Activated naive CD4-positive, alpha-beta T cell treated with anti-CD3 and anti-CD28 coated beads, Interleukin-2, amount 50 U/mL, for 72 hours (primary cell): ENCODE data around the gene TSC22D2. TPM values are rescaled to one million over a fixed set of nuclear protein-coding genes. Genes with fewer than 3 reads are reported as not detected.

Source experiments
- ATAC-seq, 2 donors: fragments of 150-1000 bp; cut with Tn5 transposase; 2 replicates each; pipeline ENCODE4 v1.10.0; 2021; ENCODE audit warnings: mild to moderate bottlenecking in 2 of 2, moderate library complexity in 2 of 2
- DNase-seq, 2 donors: peaks; one replicate each; pipeline ENCODE4 v3.0.0; 2021 to 2022; ENCODE audit warnings: low spot score in 2 of 2
- H3K27ac Mint-ChIP-seq, 2 donors: one replicate each; pipeline ENCODE4 v1.8.0; 2022; ENCODE audit warnings: mild to moderate bottlenecking in 2 of 2, mixed read lengths in 2 of 2
- H3K36me3 Mint-ChIP-seq, 2 donors: one replicate each; pipeline ENCODE4 v1.8.0; 2022; ENCODE audit warnings: mixed read lengths in 2 of 2
- H3K9me3 Mint-ChIP-seq, 2 donors: one replicate each; pipeline ENCODE4 v1.8.0; 2022; ENCODE audit warnings: mixed read lengths in 2 of 2
- total RNA-seq, 2 donors: library from RNA; stranded (reverse); gene quantifications; one replicate each; pipeline ENCODE4 v1.2.3, GENCODE V29; 2022

The TSC22D2 gene
- 10 to 100 TPM; 12.2 to 28.8 TPM for total RNA-seq

- DNase-seq: peak; percentile 92 to 96
- H3K27ac Mint-ChIP-seq: peak within 1 kb of the TSS; percentile 95 to 98
- H3K9me3 Mint-ChIP-seq: no peaks in the 10 kb centered on the region
- peak; percentile 63 to 74 for ATAC-seq
- peaks cover 19 to 32% of the 10 kb centered on the region in 2 donors for H3K36me3 Mint-ChIP-seq
Measured at GRCh38 chr3:150408221-150409124, at the start of gene TSC22D2. TSS of gene TSC22D2 (plus strand) at chr3:150408298. CDS start at chr3:150409351, 1,053 bp downstream.

GRCh38 chr3:150359381-150359780 is 48.7 kb upstream of the TSC22D2 start:
- no peaks in the 10 kb centered on the region for H3K36me3 Mint-ChIP-seq
- ATAC-seq: no peak
- H3K9me3 Mint-ChIP-seq: no peaks in the 10 kb centered on the region
- no peak for DNase-seq
- H3K27ac Mint-ChIP-seq: no peak overlapping the region

GRCh38 chr3:150360966-150361365 is 47.1 kb upstream of the TSC22D2 start:
- Mint-ChIP-seq H3K9me3 (no peaks in the 10 kb centered on the region), H3K36me3 (no peaks in the 10 kb centered on the region), H3K27ac (no peak overlapping the region)
- DNase-seq (no peak), ATAC-seq (no peak)

GRCh38 chr3:150362515-150363302 is 45.4 kb upstream of the TSC22D2 start:
- Mint-ChIP-seq H3K27ac (peak overlapping the region in 1 of 2 donors; percentile 26), H3K9me3 (no peaks in the 10 kb centered on the region), H3K36me3 (no peaks in the 10 kb centered on the region)
- DNase-seq: no peak
- no peak for ATAC-seq

GRCh38 chr3:150363420-150363819 is 44.7 kb upstream of the TSC22D2 start:
- no peaks in the 10 kb centered on the region for H3K36me3 Mint-ChIP-seq
- no peaks in the 10 kb centered on the region for H3K9me3 Mint-ChIP-seq
- DNase-seq: no peak

GRCh38 chr3:150365132-150365604 is 42.9 kb upstream of the TSC22D2 start:
- DNase-seq (no peak), ATAC-seq (peak in 1 of 2 donors; percentile 50)
- Mint-ChIP-seq H3K27ac (no peak overlapping the region), H3K9me3 (no peaks in the 10 kb centered on the region), H3K36me3 (no peaks in the 10 kb centered on the region)

More at GRCh38 chr3:150363420-150363819, 44.7 kb upstream of the TSC22D2 start:
- H3K27ac Mint-ChIP-seq: no peak overlapping the region
- ATAC-seq: no peak

- no peak for DNase-seq
- no peak overlapping the region for H3K27ac Mint-ChIP-seq
- no peaks in the 10 kb centered on the region for H3K9me3 Mint-ChIP-seq
- H3K36me3 Mint-ChIP-seq: no peaks in the 10 kb centered on the region
- ATAC-seq: no peak
Measured at GRCh38 chr3:150367757-150368156, 40.3 kb upstream of the TSC22D2 start.

- Mint-ChIP-seq H3K36me3 (no peaks in the 10 kb centered on the region), H3K9me3 (no peaks in the 10 kb centered on the region), H3K27ac (no peak overlapping the region)
- DNase-seq: no peak
- ATAC-seq: no peak
Measured at GRCh38 chr3:150370122-150370602, 37.9 kb upstream of the TSC22D2 start.

- Mint-ChIP-seq H3K9me3 (no peaks in the 10 kb centered on the region), H3K36me3 (no peaks in the 10 kb centered on the region), H3K27ac (no peak overlapping the region)
- DNase-seq (no peak), ATAC-seq (no peak)
Measured at GRCh38 chr3:150370999-150371398, 37.1 kb upstream of the TSC22D2 start.

GRCh38 chr3:150371741-150372254 is 36.3 kb upstream of the TSC22D2 start:
- ATAC-seq: no peak
- no peaks in the 10 kb centered on the region for H3K36me3 Mint-ChIP-seq

GRCh38 chr3:150372320-150372719 is 35.8 kb upstream of the TSC22D2 start:
- DNase-seq: no peak
- H3K36me3 Mint-ChIP-seq: no peaks in the 10 kb centered on the region
- no peak for ATAC-seq
- no peaks in the 10 kb centered on the region for H3K9me3 Mint-ChIP-seq
- no peak overlapping the region for H3K27ac Mint-ChIP-seq

More at GRCh38 chr3:150371741-150372254, 36.3 kb upstream of the TSC22D2 start:
- no peaks in the 10 kb centered on the region for H3K9me3 Mint-ChIP-seq
- DNase-seq: no peak
- no peak overlapping the region for H3K27ac Mint-ChIP-seq

- no peak for DNase-seq
- Mint-ChIP-seq H3K27ac (no peak overlapping the region), H3K36me3 (no peaks in the 10 kb centered on the region), H3K9me3 (no peaks in the 10 kb centered on the region)
- no peak for ATAC-seq
Measured at GRCh38 chr3:150372722-150373121, 35.4 kb upstream of the TSC22D2 start.

- Mint-ChIP-seq H3K27ac (no peak overlapping the region), H3K9me3 (peaks cover 0 to 3% of the 10 kb centered on the region in 2 donors), H3K36me3 (no peaks in the 10 kb centered on the region)
- ATAC-seq: no peak
- no peak for DNase-seq
Measured at GRCh38 chr3:150373234-150373875, 34.7 kb upstream of the TSC22D2 start.

GRCh38 chr3:150374975-150375374 is 33.1 kb upstream of the TSC22D2 start:
- ATAC-seq (no peak), DNase-seq (no peak)
- no peak overlapping the region for H3K27ac Mint-ChIP-seq
- no peaks in the 10 kb centered on the region for H3K36me3 Mint-ChIP-seq
- peaks cover 0 to 5% of the 10 kb centered on the region in 2 donors for H3K9me3 Mint-ChIP-seq

GRCh38 chr3:150376001-150376848 is 31.9 kb upstream of the TSC22D2 start:
- H3K36me3 Mint-ChIP-seq: no peaks in the 10 kb centered on the region
- H3K9me3 Mint-ChIP-seq: peaks cover 0 to 5% of the 10 kb centered on the region in 2 donors
- no peak for DNase-seq
- ATAC-seq: no peak
- no peak overlapping the region for H3K27ac Mint-ChIP-seq
